HEK293T (cell line): ENCODE results near the gene SAMMSON.

Source experiments
- CTCF ChIA-PET: fragments of 350-600 bp; formaldehyde crosslinking; extraction: SDS; loops from one replicate; lab custom pipeline; 2021; ENCODE audit warnings: antibody characterized with exemption, inconsistent platforms; lab: Yijun Ruan, JAX
- POLR2A ChIA-PET: fragments of 350-600 bp; formaldehyde crosslinking; extraction: SDS; loops from one replicate; lab custom pipeline; 2020; ENCODE audit warnings: antibody characterized with exemption, inconsistent platforms; lab: Yijun Ruan, JAX
- DNase-seq: peaks from one replicate; pipeline ENCODE4 v3.0.0; 2012; ENCODE audit warnings: mixed read lengths; ENCODE audit errors: extremely low spot score
- ARNT ChIP-seq: fragments of 450-650 bp; IDR thresholded peaks from 2 replicates; pipeline ENCODE4 v1.6.1; 2017; ENCODE audit warnings: mild to moderate bottlenecking
- BHLHE40 ChIP-seq: fragments of 450-650 bp; IDR thresholded peaks from 2 replicates; pipeline ENCODE4 v1.6.1; 2016; ENCODE audit warnings: mild to moderate bottlenecking, moderate library complexity, borderline replicate concordance
- CTBP1 ChIP-seq: fragments of 450-650 bp; IDR thresholded peaks from 2 replicates; pipeline ENCODE4 v1.6.1; 2016; ENCODE audit warnings: borderline replicate concordance
- ELF4 ChIP-seq: fragments of 450-650 bp; IDR thresholded peaks from 2 replicates; pipeline ENCODE4 v1.6.1; 2017; ENCODE audit warnings: antibody characterized with exemption
- FOXA1 ChIP-seq: fragments of 450-650 bp; IDR thresholded peaks from 2 replicates; pipeline ENCODE4 v1.6.1; 2016; ENCODE audit warnings: mild to moderate bottlenecking
- FOXK2 ChIP-seq: fragments of 450-650 bp; IDR thresholded peaks from 2 replicates; pipeline ENCODE4 v1.6.1; 2016; ENCODE audit warnings: mild to moderate bottlenecking
- FOXM1 ChIP-seq: fragments of 450-650 bp; IDR thresholded peaks from 2 replicates; pipeline ENCODE4 v1.6.1; 2017; ENCODE audit warnings: mild to moderate bottlenecking, borderline replicate concordance
- HDGF ChIP-seq: fragments of 450-650 bp; IDR thresholded peaks from 2 replicates; pipeline ENCODE4 v1.6.1; 2017; ENCODE audit warnings: antibody characterized with exemption, borderline replicate concordance
- L3MBTL2 ChIP-seq: fragments of 450-650 bp; conservative IDR thresholded peaks from 2 replicates; pipeline ENCODE4 v1.6.1; 2016; ENCODE audit warnings: mild to moderate bottlenecking
- LEF1 ChIP-seq: fragments of 450-650 bp; IDR thresholded peaks from 2 replicates; pipeline ENCODE4 v1.6.1; 2017; ENCODE audit warnings: mild to moderate bottlenecking, borderline replicate concordance
- NFRKB ChIP-seq: fragments of 450-650 bp; IDR thresholded peaks from 2 replicates; pipeline ENCODE4 v1.6.1; 2016; ENCODE audit warnings: mild to moderate bottlenecking, moderate library complexity
- SP1 ChIP-seq: fragments of 450-650 bp; IDR thresholded peaks from 2 replicates; pipeline ENCODE4 v1.6.1; 2017
- SUZ12 ChIP-seq: fragments of 450-650 bp; IDR thresholded peaks from 2 replicates; pipeline ENCODE4 v1.6.1; 2016; ENCODE audit warnings: mild to moderate bottlenecking
- TARDBP ChIP-seq: fragments of 450-650 bp; IDR thresholded peaks from 2 replicates; pipeline ENCODE4 v1.6.1; 2016
- ZNF384 ChIP-seq: fragments of 450-650 bp; IDR thresholded peaks from 2 replicates; pipeline ENCODE4 v1.6.1; 2016
- TF ChIP-seq, protein P1 (sequence below): fragments of 450-650 bp; IDR thresholded peaks from 2 replicates; pipeline ENCODE4 v1.6.1; 2016

SAMMSON gene

DNA sequence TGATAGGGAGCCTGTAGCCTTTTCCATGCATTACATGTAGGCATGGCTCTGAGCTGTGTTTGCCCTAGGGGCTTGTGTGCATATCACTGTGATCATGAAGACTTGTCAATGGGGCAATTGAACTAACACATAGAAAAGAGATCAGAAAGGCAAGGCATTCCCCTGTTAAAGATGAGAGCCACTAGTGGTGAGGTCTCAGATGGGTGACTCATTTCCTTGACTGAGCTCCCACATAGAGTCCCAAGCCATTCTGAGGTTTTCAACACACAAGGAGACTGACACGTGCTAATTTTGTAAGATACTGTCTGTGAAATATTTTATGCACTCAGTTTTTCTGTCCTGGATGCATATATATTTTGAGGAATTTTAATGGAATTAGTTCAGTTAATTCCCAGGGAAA, 53.8 kb downstream of the SAMMSON start:
- ChIA-PET POLR2A (no interaction called here), CTCF (interaction anchor here (0.5 kb wide), 1 partner anchor 11 kb away, joined by 3 read pairs; no protein-coding TSS in a partner anchor)
- TF ChIP-seq ELF4 (no peak), TARDBP (no peak), SP1 (no peak), ZNF384 (no peak), BHLHE40 (no peak), CTBP1 (no peak), LEF1 (no peak), FOXK2 (no peak), FOXM1 (no peak), SUZ12 (no peak), HDGF (no peak), FOXA1 (no peak)
- no peak for DNase-seq

GRCh38 chr3:70056081-70056480, 56.5 kb downstream of the SAMMSON start:
- no peak for DNase-seq
- TF ChIP-seq FOXM1, result no peak
- TF ChIP-seq L3MBTL2, result no peak
- TF ChIP-seq ZNF384, result no peak
- no peak for TF ChIP-seq TARDBP
- TF ChIP-seq FOXA1, result no peak
- no peak for TF ChIP-seq CTBP1
- TF ChIP-seq SP1, result no peak
- POLR2A ChIA-PET, result no interaction called here
- CTCF ChIA-PET, result no interaction called here

DNA sequence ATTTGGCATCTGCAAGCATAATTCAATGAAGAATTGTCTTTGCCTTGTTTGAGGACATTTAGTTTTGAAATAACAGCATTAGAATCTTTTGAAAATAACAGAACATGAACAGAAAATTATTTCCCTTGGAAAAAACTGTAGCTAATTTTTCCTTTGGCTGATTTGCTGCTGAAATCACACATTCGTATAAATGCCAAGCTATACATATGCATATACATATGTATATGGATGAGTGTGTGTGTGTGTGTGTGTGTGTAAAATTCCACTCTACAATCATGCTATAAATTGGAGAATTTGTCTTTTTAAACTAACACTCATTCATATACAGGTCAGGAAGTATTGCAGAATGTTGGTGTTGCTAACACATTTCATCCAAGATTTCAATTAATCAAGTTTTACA, 57.9 kb downstream of the SAMMSON start:
- ChIA-PET CTCF (no interaction called here), POLR2A (no interaction called here)
- DNase-seq, result no peak
- TF ChIP-seq NFRKB (no peak), SUZ12 (no peak), CTBP1 (no peak), FOXA1 (no peak), FOXK2 (no peak), ARNT (no peak), L3MBTL2 (no peak), ELF4 (no peak), TARDBP (no peak), FOXM1 (no peak), SP1 (no peak), HDGF (no peak), LEF1 (no peak), BHLHE40 (no peak), ZNF384 (no peak)
- TF ChIP-seq, protein P1, sequence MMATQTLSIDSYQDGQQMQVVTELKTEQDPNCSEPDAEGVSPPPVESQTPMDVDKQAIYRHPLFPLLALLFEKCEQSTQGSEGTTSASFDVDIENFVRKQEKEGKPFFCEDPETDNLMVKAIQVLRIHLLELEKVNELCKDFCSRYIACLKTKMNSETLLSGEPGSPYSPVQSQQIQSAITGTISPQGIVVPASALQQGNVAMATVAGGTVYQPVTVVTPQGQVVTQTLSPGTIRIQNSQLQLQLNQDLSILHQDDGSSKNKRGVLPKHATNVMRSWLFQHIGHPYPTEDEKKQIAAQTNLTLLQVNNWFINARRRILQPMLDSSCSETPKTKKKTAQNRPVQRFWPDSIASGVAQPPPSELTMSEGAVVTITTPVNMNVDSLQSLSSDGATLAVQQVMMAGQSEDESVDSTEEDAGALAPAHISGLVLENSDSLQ, result no peak

- ChIA-PET POLR2A (no interaction called here), CTCF (no interaction called here)
- no peak for DNase-seq
- TF ChIP-seq NFRKB, result no peak
- TF ChIP-seq SP1, result no peak
- no peak for TF ChIP-seq FOXA1
- TF ChIP-seq, protein P1, result no peak
- TF ChIP-seq ARNT, result no peak
- TF ChIP-seq L3MBTL2, result no peak
- no peak for TF ChIP-seq TARDBP
- TF ChIP-seq HDGF, result no peak
- no peak for TF ChIP-seq CTBP1
- no peak for TF ChIP-seq BHLHE40
- no peak for TF ChIP-seq FOXM1
Measured at GRCh38 chr3:70061096-70061495, 61.6 kb downstream of the SAMMSON start.

- DNase-seq, result peak; percentile 35
- ChIA-PET POLR2A (no interaction called here), CTCF (interaction anchor here (0.5 to 0.7 kb wide), 2 partner anchors 11 to 747 kb away, joined by 3 read pairs; no protein-coding TSS in a partner anchor)
- no peak for TF ChIP-seq ELF4
Measured at GRCh38 chr3:70064194-70064779, 64.8 kb downstream of the SAMMSON start.

DNA sequence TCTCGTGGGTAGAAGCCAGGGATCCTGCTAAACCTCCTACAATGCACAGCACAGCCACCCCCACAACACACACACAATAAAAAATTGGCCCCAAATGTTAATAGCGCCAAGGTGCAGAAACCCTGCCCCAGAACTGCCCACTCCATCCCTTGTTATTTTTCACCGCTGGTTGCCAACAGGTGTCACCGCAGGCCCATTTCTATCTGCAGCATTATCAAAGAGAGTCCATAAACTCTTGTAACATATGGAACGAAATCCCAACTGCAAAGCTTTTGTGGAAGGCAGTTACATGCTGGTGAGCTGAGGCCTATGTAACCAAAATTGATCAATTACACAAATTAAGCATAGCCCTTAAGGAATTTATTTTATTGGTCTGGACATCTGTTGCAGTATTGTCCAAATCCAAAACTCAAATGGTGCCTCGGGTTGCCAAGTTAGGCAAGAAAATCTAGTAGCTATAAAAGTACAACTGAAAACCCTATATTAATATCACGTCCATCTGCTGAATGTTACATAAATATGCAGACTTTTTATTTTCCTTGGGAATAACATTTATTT, 66.2 kb downstream of the SAMMSON start:
- TF ChIP-seq ZNF384, result no peak
- TF ChIP-seq TARDBP, result no peak
- TF ChIP-seq BHLHE40, result no peak
- no peak for TF ChIP-seq NFRKB
- TF ChIP-seq CTBP1, result no peak
- no peak for TF ChIP-seq FOXM1
- TF ChIP-seq FOXK2, result no peak
- TF ChIP-seq ARNT, result no peak
- no peak for TF ChIP-seq L3MBTL2
- no peak for TF ChIP-seq SP1
- TF ChIP-seq HDGF, result no peak
- TF ChIP-seq ELF4, result no peak
- no peak for TF ChIP-seq LEF1
- no peak for TF ChIP-seq SUZ12
- no peak for TF ChIP-seq FOXA1
- CTCF ChIA-PET, result no interaction called here
- peak; percentile 25 for DNase-seq
- POLR2A ChIA-PET, result no interaction called here

- TF ChIP-seq ELF4, result no peak
- TF ChIP-seq LEF1, result no peak
- no peak for TF ChIP-seq FOXA1
- no peak for TF ChIP-seq ZNF384
- no peak for TF ChIP-seq ARNT
- TF ChIP-seq CTBP1, result no peak
- TF ChIP-seq BHLHE40, result no peak
- POLR2A ChIA-PET, result no interaction called here
- CTCF ChIA-PET, result no interaction called here
- DNase-seq, result no peak
Measured at GRCh38 chr3:70067860-70068521, 68.5 kb downstream of the SAMMSON start.
